Measurements from ENCODE around the gene ZNF133.

Gene ZNF133

GRCh38 chr20:18321976-18322950 is 33.9 kb downstream of the ZNF133 start:
- TF ChIP-seq POU6F1 (CRISPR knock-in tag; IDR thresholded peaks at IDR 0.05; ENCODE audit: borderline replicate concordance, low read depth) (no peak), ISL1 (CRISPR knock-in tag; IDR thresholded peaks at IDR 0.05) (no peak), ZFP3 (CRISPR knock-in tag; IDR thresholded peaks at IDR 0.05) (no peak), CSDC2 (CRISPR knock-in tag; IDR thresholded peaks at IDR 0.05) (no peak), ZNF70 (CRISPR knock-in tag; IDR thresholded peaks at IDR 0.05) (no peak), RARB (CRISPR knock-in tag; IDR thresholded peaks at IDR 0.05) (no peak), ZNF565 (CRISPR knock-in tag; conservative IDR thresholded peaks at IDR 0.05; ENCODE audit: low read depth) (no peak), PATZ1 (CRISPR knock-in tag; IDR thresholded peaks at IDR 0.05; ENCODE audit: borderline replicate concordance) (no peak), BACH2 (CRISPR knock-in tag; IDR thresholded peaks at IDR 0.05; ENCODE audit: borderline replicate concordance) (no peak), GLIS3 (CRISPR knock-in tag; IDR thresholded peaks at IDR 0.05) (no peak), PPARA (CRISPR knock-in tag; IDR thresholded peaks at IDR 0.05; ENCODE audit: borderline replicate concordance) (no peak), ZNF8 (CRISPR knock-in tag; IDR thresholded peaks at IDR 0.05) (no peak), ZC3H10 (CRISPR knock-in tag; IDR thresholded peaks at IDR 0.05) (no peak), ZFP30 (CRISPR knock-in tag; IDR thresholded peaks at IDR 0.05) (no peak), ARNTL (CRISPR knock-in tag; IDR thresholded peaks at IDR 0.05; ENCODE audit: borderline replicate concordance, low read depth) (no peak), SNAI2 (CRISPR knock-in tag; IDR thresholded peaks at IDR 0.05) (no peak), TOX (CRISPR knock-in tag; IDR thresholded peaks at IDR 0.05; ENCODE audit: borderline replicate concordance) (no peak)
- TF ChIP-seq, protein P1, sequence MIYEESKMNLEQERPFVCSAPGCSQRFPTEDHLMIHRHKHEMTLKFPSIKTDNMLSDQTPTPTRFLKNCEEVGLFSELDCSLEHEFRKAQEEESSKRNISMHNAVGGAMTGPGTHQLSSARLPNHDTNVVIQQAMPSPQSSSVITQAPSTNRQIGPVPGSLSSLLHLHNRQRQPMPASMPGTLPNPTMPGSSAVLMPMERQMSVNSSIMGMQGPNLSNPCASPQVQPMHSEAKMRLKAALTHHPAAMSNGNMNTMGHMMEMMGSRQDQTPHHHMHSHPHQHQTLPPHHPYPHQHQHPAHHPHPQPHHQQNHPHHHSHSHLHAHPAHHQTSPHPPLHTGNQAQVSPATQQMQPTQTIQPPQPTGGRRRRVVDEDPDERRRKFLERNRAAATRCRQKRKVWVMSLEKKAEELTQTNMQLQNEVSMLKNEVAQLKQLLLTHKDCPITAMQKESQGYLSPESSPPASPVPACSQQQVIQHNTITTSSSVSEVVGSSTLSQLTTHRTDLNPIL (CRISPR knock-in tag; IDR thresholded peaks at IDR 0.05; ENCODE audit: low read depth) = no peak
- TF ChIP-seq, protein P2, sequence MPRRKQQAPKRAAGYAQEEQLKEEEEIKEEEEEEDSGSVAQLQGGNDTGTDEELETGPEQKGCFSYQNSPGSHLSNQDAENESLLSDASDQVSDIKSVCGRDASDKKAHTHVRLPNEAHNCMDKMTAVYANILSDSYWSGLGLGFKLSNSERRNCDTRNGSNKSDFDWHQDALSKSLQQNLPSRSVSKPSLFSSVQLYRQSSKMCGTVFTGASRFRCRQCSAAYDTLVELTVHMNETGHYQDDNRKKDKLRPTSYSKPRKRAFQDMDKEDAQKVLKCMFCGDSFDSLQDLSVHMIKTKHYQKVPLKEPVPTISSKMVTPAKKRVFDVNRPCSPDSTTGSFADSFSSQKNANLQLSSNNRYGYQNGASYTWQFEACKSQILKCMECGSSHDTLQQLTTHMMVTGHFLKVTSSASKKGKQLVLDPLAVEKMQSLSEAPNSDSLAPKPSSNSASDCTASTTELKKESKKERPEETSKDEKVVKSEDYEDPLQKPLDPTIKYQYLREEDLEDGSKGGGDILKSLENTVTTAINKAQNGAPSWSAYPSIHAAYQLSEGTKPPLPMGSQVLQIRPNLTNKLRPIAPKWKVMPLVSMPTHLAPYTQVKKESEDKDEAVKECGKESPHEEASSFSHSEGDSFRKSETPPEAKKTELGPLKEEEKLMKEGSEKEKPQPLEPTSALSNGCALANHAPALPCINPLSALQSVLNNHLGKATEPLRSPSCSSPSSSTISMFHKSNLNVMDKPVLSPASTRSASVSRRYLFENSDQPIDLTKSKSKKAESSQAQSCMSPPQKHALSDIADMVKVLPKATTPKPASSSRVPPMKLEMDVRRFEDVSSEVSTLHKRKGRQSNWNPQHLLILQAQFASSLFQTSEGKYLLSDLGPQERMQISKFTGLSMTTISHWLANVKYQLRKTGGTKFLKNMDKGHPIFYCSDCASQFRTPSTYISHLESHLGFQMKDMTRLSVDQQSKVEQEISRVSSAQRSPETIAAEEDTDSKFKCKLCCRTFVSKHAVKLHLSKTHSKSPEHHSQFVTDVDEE (CRISPR knock-in tag; IDR thresholded peaks at IDR 0.05) = no peak
- ATAC-seq = no peak

GRCh38 chr20:18323705-18324104 is 35.4 kb downstream of the ZNF133 start:
- no peak for TF ChIP-seq POU6F1 (CRISPR knock-in tag; IDR thresholded peaks at IDR 0.05; ENCODE audit: borderline replicate concordance, low read depth)
- TF ChIP-seq BACH2 (CRISPR knock-in tag; IDR thresholded peaks at IDR 0.05; ENCODE audit: borderline replicate concordance) = no peak
- no peak for TF ChIP-seq ISL1 (CRISPR knock-in tag; IDR thresholded peaks at IDR 0.05)
- no peak for TF ChIP-seq ZFP30 (CRISPR knock-in tag; IDR thresholded peaks at IDR 0.05)
- TF ChIP-seq TOX (CRISPR knock-in tag; IDR thresholded peaks at IDR 0.05; ENCODE audit: borderline replicate concordance) = no peak
- TF ChIP-seq ZNF70 (CRISPR knock-in tag; IDR thresholded peaks at IDR 0.05) = no peak
- TF ChIP-seq, protein P1 (CRISPR knock-in tag; IDR thresholded peaks at IDR 0.05; ENCODE audit: low read depth) = no peak
- TF ChIP-seq PPARA (CRISPR knock-in tag; IDR thresholded peaks at IDR 0.05; ENCODE audit: borderline replicate concordance) = no peak
- no peak for TF ChIP-seq CSRNP3 (CRISPR knock-in tag; IDR thresholded peaks at IDR 0.05)
- TF ChIP-seq, protein P2 (CRISPR knock-in tag; IDR thresholded peaks at IDR 0.05) = no peak
- TF ChIP-seq ZNF565 (CRISPR knock-in tag; conservative IDR thresholded peaks at IDR 0.05; ENCODE audit: low read depth) = no peak
- TF ChIP-seq ZNF8 (CRISPR knock-in tag; IDR thresholded peaks at IDR 0.05) = no peak
- TF ChIP-seq ZFP3 (CRISPR knock-in tag; IDR thresholded peaks at IDR 0.05) = no peak
- no peak for TF ChIP-seq CSDC2 (CRISPR knock-in tag; IDR thresholded peaks at IDR 0.05)
- TF ChIP-seq GLIS3 (CRISPR knock-in tag; IDR thresholded peaks at IDR 0.05) = no peak
- no peak for TF ChIP-seq RARB (CRISPR knock-in tag; IDR thresholded peaks at IDR 0.05)
- no peak for TF ChIP-seq ESRRG (CRISPR knock-in tag; IDR thresholded peaks at IDR 0.05)
- no peak for ATAC-seq
